ENCODE data around the gene LYAR. TPM values are rescaled to one million over a fixed set of nuclear protein-coding genes. Genes with fewer than 3 reads are reported as not detected.

The LYAR gene
- total and polyA plus RNA-seq, 2 experiments from 2014 or later, result 44.0 to 105 TPM

DNA sequence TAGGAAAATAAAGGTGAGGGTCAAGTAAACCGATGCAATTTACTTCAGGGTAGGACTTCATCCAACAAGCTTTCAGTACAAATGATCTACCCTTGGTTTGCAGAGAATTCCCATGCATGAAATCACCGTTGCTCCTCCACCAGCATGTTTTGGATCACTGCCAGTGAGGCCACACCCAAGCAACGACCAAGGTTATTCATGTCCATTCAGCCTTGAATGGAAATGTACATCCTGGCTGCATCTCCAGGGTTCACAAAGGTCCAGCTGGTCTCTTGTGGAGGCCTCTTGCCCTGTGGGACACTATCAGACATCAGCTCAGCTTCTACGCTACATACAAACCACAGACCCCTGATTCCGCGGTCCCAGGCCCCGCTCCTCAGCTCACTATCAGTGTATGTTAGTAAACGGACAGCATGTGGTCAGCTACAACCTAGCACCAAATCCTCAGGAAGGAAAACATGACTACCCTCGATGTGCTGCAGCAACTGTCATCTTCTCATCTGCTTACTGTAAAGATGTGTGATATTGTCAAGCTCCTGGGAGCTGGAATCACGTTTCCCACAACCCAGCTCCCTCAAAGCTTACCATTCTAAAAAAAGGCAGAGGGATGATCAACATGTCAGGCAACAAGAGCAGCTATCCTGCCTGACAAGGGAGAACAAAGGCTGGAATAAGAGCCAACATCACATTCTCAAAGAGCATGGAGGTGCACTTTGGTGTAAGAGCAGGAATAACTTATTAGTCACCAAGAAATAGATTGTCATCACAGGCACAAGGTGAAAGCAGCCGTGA is 4.9 kb downstream of the LYAR start (continued):
- TF ChIP-seq, protein P1, sequence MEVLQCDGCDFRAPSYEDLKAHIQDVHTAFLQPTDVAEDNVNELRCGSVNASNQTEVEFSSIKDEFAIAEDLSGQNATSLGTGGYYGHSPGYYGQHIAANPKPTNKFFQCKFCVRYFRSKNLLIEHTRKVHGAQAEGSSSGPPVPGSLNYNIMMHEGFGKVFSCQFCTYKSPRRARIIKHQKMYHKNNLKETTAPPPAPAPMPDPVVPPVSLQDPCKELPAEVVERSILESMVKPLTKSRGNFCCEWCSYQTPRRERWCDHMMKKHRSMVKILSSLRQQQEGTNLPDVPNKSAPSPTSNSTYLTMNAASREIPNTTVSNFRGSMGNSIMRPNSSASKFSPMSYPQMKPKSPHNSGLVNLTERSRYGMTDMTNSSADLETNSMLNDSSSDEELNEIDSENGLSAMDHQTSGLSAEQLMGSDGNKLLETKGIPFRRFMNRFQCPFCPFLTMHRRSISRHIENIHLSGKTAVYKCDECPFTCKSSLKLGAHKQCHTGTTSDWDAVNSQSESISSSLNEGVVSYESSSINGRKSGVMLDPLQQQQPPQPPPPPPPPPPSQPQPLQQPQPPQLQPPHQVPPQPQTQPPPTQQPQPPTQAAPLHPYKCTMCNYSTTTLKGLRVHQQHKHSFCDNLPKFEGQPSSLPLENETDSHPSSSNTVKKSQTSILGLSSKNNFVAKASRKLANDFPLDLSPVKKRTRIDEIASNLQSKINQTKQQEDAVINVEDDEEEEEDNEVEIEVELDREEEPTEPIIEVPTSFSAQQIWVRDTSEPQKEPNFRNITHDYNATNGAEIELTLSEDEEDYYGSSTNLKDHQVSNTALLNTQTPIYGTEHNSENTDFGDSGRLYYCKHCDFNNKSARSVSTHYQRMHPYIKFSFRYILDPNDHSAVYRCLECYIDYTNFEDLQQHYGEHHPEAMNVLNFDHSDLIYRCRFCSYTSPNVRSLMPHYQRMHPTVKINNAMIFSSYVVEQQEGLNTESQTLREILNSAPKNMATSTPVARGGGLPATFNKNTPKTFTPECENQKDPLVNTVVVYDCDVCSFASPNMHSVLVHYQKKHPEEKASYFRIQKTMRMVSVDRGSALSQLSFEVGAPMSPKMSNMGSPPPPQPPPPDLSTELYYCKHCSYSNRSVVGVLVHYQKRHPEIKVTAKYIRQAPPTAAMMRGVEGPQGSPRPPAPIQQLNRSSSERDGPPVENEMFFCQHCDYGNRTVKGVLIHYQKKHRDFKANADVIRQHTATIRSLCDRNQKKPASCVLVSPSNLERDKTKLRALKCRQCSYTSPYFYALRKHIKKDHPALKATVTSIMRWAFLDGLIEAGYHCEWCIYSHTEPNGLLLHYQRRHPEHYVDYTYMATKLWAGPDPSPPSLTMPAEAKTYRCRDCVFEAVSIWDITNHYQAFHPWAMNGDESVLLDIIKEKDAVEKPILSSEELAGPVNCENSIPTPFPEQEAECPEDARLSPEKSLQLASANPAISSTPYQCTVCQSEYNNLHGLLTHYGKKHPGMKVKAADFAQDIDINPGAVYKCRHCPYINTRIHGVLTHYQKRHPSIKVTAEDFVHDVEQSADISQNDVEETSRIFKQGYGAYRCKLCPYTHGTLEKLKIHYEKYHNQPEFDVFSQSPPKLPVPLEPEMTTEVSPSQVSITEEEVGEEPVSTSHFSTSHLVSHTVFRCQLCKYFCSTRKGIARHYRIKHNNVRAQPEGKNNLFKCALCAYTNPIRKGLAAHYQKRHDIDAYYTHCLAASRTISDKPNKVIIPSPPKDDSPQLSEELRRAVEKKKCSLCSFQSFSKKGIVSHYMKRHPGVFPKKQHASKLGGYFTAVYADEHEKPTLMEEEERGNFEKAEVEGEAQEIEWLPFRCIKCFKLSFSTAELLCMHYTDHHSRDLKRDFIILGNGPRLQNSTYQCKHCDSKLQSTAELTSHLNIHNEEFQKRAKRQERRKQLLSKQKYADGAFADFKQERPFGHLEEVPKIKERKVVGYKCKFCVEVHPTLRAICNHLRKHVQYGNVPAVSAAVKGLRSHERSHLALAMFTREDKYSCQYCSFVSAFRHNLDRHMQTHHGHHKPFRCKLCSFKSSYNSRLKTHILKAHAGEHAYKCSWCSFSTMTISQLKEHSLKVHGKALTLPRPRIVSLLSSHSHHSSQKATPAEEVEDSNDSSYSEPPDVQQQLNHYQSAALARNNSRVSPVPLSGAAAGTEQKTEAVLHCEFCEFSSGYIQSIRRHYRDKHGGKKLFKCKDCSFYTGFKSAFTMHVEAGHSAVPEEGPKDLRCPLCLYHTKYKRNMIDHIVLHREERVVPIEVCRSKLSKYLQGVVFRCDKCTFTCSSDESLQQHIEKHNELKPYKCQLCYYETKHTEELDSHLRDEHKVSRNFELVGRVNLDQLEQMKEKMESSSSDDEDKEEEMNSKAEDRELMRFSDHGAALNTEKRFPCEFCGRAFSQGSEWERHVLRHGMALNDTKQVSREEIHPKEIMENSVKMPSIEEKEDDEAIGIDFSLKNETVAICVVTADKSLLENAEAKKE (CRISPR knock-in tag; IDR thresholded peaks at IDR 0.05), result no peak
- TF ChIP-seq JUNB (IDR thresholded peaks at IDR 0.05; ENCODE audit: unreplicated experiment), result no peak
- no peak for TF ChIP-seq NANOG (IDR thresholded peaks at IDR 0.05; ENCODE audit: borderline replicate concordance)
- no peak for TF ChIP-seq ZNF114 (CRISPR knock-in tag; IDR thresholded peaks at IDR 0.05)

DNA sequence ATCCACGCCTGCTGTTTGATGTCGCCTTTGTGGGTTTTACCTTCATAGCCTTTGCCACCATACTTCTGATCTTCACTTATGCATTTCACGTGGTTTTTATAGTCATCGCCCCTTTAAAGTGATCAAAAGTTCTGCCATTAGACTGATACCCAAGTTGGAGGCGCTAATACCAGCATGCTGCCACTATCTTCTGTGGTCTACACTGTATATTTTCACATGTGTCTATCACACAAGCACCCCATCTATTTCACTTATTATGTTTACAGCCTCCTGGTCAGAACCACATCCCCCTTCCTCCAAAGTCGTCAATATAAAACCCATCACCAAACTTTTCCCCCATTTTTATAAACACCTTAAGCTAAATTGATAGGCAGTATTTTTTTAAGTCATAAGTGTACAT is 8.2 kb downstream of the LYAR start:
- no peaks in the 10 kb centered on the region for H3K9me2 ChIP-seq (ENCODE audit: insufficient read depth)
- no peak overlapping the region for H3K27ac ChIP-seq (ENCODE audit: low read depth)
- DNase-seq (ENCODE audit: low spot score) (no peak), ATAC-seq (no peak)
- H4K20me1 ChIP-seq (replicated peaks; ENCODE audit: insufficient read depth), result peaks cover 20% of the 10 kb centered on the region
- peaks cover 75% of the 10 kb centered on the region for H3K36me3 Mint-ChIP-seq (ENCODE audit: low read depth)
- H3F3A ChIP-seq (replicated peaks; ENCODE audit: low read depth), result no peaks in the 10 kb centered on the region
- H3K27me3 Mint-ChIP-seq (ENCODE audit: insufficient read depth, low read depth, poor library complexity), result no peaks in the 10 kb centered on the region
- H3K79me2 ChIP-seq (replicated peaks; ENCODE audit: insufficient read depth), result peaks cover 26% of the 10 kb centered on the region
- H2AFZ ChIP-seq, result no peak overlapping the region
- H3K4me1 ChIP-seq (ENCODE audit: insufficient read depth), result no peaks in the 10 kb centered on the region
- H3K27ac Mint-ChIP-seq, result no peak overlapping the region
- no peak overlapping the region for H3K4me3 ChIP-seq
- no peaks in the 10 kb centered on the region for H3K9me3 Mint-ChIP-seq
- no peak overlapping the region for H3K4me2 ChIP-seq
- H3K4me3 Mint-ChIP-seq, result no peak overlapping the region
- peaks cover 71% of the 10 kb centered on the region for H3K36me3 ChIP-seq (ENCODE audit: insufficient read depth)
- no peaks in the 10 kb centered on the region for H3K4me1 Mint-ChIP-seq
- H3K27me3 ChIP-seq (ENCODE audit: insufficient read depth), result no peaks in the 10 kb centered on the region
- TF ChIP-seq EZH2phosphoT487 (IDR thresholded peaks at IDR 0.05; ENCODE audit: unreplicated experiment), result no peak
- TF ChIP-seq, protein P2, sequence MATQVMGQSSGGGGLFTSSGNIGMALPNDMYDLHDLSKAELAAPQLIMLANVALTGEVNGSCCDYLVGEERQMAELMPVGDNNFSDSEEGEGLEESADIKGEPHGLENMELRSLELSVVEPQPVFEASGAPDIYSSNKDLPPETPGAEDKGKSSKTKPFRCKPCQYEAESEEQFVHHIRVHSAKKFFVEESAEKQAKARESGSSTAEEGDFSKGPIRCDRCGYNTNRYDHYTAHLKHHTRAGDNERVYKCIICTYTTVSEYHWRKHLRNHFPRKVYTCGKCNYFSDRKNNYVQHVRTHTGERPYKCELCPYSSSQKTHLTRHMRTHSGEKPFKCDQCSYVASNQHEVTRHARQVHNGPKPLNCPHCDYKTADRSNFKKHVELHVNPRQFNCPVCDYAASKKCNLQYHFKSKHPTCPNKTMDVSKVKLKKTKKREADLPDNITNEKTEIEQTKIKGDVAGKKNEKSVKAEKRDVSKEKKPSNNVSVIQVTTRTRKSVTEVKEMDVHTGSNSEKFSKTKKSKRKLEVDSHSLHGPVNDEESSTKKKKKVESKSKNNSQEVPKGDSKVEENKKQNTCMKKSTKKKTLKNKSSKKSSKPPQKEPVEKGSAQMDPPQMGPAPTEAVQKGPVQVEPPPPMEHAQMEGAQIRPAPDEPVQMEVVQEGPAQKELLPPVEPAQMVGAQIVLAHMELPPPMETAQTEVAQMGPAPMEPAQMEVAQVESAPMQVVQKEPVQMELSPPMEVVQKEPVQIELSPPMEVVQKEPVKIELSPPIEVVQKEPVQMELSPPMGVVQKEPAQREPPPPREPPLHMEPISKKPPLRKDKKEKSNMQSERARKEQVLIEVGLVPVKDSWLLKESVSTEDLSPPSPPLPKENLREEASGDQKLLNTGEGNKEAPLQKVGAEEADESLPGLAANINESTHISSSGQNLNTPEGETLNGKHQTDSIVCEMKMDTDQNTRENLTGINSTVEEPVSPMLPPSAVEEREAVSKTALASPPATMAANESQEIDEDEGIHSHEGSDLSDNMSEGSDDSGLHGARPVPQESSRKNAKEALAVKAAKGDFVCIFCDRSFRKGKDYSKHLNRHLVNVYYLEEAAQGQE (IDR thresholded peaks at IDR 0.05; ENCODE audit: unreplicated experiment), result no peak

Data from GM23338 (cell line).